NCI-H2081 (cell line): ENCODE data around the gene UFM1.
A peak's percentile ranks its signal among the peaks of the same experiment; 100 is the strongest.
"Not testable (repeated sequence)": the region's sequence is repeated elsewhere in the genome, so short reads cannot be mapped to it uniquely, and the experiment has no call there.

Source experiments
- DNase-seq, 2 experiments: peaks; one replicate each; lab custom pipeline; 2025; lab: John Stamatoyannopoulos, UW

The UFM1 gene

DNA sequence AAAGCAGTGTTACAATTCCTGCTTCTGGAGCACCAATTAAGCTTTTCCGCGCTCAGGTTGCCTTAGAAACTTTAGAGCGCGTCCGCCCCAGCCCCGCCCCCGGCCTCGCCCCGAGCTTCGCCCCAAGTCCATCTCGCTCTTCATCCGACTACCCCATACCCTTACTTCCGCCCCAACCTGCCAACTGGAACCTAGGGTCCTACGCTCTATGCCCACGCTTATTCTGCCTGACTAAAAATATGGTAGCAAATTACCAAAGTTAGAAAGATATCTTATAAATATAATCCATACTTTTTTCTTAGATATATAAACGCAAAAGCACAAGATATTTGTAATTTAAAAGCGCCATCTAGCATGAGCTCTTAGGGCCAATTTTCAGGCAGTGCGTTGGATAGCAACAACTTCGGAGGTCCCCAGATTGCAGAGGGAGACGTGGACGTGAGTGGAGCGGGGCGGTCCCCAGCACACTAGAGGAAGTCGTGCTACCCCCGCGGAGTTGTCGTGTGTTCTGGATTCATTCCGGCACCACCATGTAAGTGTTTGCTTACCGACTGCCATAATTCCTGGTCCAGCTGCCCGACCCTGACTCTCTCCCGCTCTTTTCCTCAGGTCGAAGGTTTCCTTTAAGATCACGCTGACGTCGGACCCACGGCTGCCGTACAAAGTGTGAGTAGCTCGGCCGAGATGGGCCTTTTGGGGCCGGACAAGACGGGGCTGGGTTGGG lies at the start of gene UFM1:
Gene UFM1 (plus strand): TSS at position 462 of the 724 bp plus-strand sequence. CDS start 69 bp downstream, at position 531.
- peak; percentile 86 to 87 for DNase-seq

DNA sequence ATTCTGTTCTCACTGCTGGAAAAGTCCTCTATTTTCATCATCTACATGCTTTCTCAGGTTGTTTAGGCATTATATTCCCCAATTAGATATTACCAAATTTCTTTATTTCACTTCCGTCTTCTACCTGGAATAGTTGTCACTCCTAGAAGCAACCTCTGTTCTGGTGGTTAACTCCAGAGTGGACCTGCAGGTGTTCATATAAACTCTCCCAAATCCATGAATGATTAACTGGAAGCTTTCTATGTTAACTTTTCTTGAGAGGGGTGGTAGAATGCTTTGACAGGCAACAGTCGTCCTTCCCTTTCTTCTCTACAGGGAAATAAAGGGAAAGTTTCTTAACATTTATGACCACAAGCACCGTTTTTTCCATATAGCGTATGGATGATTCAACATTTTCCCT lies 48.4 kb upstream of the UFM1 start:
- no peak for DNase-seq

DNA sequence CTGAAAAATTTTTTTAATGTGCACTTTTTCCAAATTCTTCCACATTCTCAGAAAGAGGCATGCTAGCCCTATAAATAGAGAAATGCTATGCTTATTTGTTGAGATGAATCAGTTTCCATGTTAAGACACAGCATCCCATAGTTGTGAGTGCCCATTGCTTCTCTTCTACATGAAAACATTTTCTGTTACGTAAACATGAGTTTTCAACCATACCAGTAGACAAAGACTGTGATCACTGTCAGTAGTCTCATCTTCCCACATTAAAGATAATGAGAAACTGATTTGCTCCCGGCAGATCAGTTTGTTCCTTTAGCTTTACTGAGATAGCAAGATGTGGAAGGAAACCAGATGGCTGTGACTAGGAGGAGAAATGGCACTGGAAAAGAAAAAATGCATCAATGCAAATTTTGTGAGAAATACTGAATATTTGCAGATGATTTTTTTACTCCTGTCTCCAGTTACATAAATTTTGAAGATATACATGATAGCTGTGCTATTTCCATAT lies 45.8 kb upstream of the UFM1 start:
- DNase-seq: no peak

DNA sequence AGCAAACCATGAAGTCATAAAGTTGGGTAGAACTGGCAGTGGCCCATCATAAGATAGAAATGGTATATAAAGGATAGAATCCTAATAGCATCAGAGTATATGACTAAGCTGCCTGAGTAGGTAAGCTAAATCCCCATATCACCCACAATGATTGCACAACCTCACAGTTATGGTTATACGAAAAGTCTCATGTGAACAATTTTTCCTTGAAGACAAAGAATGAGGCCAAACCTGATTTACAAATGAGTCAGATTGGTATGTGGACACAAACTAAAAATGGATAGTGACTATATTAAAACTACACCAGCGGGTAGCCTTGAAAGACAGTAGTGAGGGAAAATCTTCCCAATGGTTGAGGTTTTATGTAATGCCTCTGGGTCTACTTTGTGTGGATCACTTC lies 40.9 kb upstream of the UFM1 start:
- no peak for DNase-seq

DNA sequence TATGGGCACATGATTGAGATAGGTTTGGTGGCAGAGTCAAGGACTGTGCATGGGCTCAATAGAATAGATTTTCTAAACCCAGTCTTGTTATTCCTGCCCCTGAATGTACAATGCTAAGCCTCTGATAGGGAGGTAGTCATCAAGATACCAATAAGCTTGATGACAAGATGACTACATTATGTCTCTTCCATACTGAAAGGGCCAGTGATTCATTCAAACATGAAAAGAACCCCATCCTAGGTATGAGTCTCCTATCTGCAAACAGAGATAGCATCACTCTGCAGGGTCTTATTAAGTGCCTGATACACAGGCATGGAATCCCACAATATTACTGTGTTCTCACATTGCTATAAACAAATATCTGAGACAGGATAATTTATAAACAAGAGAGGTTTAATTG lies 40.3 kb upstream of the UFM1 start:
- no peak for DNase-seq

DNA sequence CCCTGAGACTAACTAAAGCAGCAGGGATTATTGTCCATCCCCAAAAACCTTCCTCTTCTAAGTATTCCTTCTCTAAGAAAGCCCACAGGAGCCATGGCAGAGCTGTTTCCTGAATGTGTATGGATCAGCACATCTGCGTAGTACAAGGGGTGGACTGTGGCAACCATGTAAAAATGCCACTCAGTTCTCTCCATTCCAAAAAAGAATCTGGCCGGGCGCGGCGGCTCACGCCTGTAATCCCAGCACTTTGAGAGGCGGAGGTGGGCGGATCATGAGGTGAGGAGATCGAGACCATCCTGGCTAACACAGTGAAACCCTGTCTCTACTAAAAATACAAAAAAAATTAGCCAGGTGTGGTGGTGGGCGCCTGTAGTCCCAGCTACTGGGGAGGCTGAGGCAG lies 38.5 kb upstream of the UFM1 start:
- DNase-seq: not testable (repeated sequence)

DNA sequence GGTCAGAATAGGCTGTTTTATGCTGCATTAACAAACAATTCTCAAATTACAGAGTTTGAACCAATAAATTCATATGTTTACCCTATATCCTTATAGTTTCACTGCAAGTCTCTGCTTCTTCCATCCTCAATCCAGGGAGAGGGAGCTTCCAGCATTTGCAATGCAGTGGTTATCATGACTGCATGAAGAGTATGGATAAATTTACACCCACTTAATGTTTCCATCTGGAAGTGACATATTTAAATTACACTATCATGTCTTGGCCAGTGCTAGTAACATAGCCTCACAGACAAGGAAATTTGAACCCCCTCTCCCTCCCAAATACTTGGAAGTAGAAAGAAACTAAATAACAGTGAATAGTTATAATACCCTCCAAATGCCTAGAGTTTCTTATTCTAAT lies 33.5 kb upstream of the UFM1 start:
- no peak for DNase-seq

DNA sequence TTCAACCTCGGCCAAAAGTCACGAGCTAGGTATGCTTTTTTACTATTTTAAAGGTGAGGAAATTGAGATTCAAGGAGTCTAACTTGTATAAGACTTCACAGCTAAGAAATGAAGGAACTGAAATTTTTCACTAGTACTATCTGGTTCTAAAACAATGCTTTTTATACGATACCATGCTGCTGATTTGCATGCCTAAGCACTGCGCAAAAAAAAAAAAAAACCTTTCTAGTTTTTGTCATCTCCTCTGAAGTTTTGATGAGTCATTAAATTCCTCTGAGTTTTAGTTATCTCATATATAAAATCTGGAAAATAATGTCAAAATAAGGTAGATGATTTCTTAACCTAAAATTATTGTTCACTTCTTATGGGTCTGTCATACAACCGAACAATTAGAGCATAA lies 28.0 kb upstream of the UFM1 start:
- no peak for DNase-seq

DNA sequence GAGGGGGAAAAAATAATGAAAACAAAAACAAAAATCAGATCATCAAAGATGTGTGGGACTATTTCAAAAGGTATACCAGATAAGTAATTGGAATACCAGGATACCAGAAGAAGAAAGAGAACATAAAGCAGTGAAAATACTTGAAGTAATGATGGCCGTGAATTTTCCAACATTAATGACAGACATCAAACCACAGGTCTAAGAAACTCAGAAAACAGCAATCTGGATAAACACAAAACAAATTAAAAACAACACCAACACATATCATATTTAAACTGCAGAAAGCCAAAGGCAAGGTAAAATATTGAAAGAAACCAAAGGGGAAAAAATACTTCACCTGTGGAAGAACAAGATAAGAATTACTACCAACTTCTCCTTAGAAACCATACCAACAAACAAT lies 24.2 kb upstream of the UFM1 start:
- DNase-seq: no peak

DNA sequence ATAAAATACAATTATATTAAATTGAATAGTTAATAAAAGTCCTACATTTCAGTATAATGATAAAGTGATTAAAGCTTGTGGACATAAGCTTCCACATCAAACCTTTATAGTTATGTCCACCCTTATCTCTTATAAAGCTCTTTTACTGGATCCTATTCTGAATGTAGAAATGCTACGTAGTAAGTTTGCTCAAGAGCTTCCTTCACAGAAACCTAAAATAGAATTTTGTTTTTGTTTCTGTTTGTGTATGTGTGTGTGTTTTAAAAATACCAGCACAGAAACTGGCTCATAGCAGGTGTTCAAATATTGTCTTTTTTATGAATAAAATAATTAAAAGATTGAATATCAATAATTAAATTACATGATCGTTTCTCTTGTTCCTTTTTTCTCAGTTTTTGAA lies 21.0 kb upstream of the UFM1 start:
- DNase-seq: no peak

DNA sequence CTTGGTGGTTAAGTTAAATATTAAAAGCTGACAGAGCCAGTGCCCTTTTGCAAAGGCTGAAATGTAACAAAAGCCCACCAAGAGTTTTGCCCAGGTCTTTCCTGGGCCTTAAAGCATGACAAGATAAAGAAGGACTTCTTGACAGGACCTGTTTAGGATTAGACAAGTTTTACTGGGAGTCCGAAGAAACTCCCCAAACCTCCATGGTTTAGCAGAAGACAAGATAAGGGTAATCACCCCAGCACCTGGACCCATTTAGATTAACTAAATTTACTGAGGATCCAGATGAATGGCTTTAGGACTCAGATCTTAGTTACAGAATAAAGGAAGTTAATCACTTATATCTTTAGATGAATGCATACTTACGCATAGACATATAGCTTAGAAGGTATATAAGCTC lies 14.8 kb upstream of the UFM1 start:
- DNase-seq: no peak

DNA sequence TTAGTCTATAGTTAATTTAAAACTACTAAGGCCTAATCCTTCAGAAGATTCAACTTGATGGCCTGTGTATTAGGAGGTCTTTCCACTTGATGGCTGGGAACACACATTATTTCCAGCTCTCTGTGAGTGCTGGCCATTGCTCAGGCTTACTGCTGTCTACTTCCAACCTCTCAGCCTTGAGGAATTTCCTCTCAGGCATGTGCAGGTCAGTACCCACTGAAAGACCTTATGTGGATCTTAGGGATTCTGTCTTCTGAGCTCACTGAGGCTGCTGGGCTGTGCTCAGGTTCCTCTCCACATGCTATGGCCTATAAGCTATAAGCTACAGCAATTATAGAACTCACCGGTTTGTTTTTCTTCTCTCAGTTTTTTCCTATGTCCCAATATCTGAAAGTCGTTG lies 11.6 kb upstream of the UFM1 start:
- DNase-seq: no peak

DNA sequence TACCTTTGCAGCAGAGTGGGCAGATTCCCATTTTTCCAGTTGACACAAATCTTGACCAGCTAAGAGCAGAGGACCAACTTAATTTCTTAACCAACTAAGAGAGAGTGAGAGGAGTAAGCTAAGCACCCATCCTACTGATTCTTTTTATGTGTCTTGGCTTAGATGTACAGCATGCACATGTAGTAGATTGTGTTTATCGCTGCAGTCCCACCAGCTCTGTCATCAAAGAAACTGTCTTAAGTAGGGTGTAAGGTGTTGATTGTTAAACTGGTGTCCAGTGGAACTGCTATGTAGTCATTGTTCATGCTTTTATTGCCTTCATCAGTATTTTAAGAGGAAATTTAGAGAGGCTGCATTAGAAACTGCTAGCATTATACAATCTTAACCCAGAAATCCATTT lies 9.0 kb upstream of the UFM1 start:
- DNase-seq: no peak

DNA sequence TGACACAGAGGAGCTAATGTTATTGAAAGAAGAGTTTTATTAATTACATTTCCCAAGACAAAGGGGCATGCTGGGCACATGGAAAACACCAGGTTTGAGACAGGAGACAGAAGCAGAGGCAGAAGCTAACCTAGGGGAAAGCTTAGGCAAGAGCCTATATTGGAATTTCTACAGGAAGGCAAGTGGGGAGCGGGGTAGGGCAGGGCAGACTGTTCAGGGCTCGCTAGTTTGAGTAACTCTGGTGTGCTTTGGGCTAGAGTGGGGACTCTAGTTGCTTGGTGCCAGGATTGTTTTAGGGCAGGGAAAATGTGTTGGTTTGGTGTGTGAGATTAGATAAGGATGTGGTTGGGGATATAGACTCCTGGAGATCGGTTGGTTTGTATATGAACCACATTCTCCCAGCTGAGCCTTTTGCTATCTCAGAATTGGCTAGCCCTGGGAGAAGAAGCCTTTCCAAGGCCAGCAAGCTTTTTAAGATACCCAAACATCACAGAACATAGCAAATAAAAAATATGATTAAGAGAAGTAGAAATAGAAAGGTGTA lies 8.4 kb upstream of the UFM1 start:
- no peak for DNase-seq

DNA sequence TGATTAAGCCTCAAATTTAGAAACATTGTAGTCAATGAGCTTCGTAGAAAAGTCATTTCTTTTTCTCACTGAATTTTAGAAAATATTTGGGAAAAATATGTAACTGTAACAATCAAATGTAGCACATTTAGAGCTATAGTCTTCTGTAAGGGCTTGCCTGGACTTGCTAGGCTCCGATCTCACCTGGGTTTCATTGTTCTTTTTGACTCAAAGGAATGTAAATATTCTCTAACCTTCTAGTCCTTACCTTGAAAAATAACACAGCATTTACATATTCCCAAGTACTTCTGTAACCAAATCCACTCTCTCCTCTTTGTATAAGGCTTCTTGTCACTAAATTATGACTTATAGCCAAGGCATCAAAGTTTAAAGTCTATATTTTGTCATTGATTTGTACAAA lies 2.9 kb upstream of the UFM1 start:
- peak in 1 of 2 experiments; percentile 14 for DNase-seq

DNA sequence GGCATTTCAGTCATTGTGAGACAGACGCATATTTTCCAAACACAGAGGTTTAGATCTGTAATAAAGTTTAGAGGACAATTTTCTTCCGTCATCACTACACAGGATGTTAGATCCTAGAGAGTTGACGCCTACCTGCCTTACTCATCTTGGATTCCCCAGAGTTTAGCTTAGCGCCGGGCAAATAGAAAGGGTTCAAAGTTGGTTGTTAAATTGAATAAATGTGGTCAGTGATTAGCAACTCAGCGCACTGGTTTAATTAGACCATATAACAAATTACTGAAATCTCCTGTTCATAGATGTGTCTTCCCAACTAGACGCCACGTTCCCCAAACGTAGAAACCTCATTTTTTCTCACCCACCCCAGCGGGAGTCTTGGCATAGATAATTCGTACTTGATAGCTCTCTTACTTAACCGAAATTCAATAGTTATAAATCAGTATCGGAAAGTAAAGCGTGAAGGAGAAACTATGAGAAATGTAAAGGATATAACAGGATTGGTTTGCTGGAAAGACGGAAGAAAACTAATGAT lies 726 bp upstream of the UFM1 start:
- peak in 1 of 2 experiments; percentile 29 for DNase-seq

DNA sequence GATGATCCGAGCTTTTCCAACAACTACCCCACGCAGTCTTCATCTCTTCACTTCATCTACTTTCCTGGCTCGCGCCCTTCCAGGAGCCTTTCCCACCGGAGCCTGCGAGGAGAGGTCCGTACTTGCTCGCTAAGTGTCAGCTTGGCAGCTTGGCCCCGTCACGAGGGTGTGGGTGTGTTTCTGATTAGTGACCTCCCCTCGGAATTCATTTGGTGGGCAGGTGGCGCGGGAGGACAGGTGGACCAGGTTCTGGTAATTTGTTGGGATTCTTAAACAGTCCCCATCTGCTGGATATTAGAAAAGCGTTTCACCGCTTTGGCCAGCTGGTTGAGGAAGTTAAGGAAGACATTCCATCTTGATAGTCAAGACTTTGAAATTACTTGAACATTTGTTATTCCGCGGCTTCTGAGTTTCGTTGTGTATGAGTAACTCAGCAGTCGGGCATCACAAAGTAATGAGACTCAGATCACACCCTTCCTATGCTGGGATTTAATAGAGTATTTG lies 515 bp downstream of the UFM1 start:
- peak; percentile 22 to 56 for DNase-seq

DNA sequence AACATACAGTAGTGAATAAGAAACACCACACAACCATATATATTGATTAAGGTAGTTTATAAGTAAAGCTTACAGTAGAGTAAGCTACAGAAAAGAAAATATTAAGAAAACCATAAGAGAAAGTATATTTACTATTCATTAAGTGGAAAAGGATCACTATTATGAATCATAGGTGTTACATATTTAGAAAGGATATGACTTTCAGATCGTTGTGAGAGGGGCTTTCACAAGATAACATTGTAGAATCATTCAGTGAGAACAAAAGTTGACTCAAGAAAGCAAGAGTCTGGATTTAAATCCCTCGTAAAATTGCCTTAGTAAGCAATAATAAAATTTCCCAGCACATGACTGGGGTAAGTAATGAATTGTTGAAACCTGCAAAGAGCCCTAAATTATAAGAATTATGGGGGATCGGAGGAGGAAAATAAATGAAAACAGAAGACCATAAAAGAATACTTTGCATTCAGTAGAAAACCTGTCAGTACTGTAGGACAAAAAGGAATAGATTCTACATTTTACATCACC lies 6.0 kb downstream of the UFM1 start:
- DNase-seq: no peak

DNA sequence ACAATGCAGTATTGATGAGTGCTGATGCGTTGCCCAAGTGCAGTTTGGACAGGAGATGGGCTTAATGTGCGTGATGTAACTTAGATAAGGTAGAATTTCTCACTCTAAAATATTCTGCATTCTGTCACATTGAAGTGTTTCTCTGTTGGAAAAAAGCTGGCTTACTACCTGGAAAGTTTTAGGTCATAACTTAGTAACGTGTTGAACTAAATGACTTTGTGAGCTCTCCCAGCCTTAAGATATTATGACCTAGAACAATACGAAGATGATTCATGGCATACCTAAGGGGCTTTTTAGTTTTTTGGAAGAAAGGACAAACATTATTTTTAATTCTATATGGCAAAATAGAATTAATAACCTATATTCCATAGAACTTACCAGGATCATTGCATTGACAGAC lies 9.0 kb downstream of the UFM1 start:
- no peak for DNase-seq

DNA sequence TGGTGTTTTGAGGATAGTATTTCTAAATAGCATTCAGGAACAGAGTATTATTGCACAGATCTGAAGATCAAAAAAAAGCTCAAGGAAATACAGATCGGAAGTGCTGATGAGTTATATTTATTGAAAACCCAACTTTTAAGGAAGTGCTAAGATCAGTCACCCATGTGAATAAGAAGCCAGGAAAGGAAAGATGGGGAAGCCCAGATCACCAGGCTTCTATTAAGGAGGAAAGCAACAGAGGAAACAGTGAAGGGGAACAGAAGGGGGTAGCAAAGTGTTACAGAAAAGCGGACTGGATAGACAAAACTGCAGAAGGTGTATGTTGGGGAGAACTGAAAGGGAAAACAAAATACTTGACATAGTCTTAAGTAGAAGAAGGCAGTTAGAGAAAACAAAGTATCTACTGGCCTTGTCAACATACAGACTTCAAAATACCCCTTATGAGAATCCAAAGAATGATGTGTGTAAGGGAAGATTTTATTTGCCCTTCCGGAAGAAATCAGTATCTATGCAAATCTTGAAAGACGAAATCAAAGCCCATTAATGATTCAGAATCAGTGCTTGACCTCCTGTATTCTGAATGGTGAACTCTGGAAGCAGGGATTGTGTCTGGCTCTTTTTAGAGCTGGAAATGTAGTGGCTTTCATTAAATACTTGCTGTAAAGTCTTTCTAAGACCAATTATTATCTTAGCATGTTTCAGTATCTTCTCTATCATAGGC lies 12.1 kb downstream of the UFM1 start:
- no peak for DNase-seq

DNA sequence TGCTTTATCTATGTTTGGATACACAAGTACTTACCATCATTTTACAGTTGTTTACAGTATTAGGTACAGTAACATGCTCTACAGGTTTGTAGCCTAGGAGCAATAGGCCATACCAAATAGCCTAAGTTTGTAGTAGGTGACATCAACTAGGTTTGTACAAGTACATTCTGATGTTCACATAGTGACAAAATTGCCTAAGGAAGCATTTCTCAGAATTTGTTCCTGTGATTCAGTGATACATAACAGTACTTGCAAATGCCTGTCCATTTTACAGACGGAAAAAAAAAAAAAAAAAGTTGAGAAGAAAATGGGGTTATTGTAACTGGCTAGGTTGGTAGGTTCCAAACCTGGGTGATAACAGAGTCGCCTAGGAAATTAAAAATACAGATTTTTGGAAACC lies 13.6 kb downstream of the UFM1 start:
- DNase-seq: no peak

DNA sequence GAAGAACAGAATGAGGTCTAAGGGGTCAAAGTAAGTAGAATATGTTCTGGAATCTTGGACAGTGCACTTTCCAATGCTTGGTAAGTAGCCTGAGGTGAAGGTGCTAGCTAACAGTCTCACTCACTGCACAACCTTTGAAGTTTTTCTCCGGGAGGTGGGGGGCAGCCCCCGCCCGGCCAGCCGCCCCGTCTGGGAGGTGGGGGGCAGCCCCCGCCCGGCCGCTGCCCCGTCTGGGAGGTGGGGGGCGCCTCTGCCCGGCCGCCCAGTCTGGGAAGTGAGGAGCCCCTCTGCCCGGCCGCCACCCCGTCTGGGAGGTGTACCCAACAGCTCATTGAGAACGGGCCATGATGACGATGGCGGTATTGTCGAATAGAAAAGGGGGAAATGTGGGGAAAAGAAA lies 14.1 kb downstream of the UFM1 start:
- not testable (repeated sequence) for DNase-seq

DNA sequence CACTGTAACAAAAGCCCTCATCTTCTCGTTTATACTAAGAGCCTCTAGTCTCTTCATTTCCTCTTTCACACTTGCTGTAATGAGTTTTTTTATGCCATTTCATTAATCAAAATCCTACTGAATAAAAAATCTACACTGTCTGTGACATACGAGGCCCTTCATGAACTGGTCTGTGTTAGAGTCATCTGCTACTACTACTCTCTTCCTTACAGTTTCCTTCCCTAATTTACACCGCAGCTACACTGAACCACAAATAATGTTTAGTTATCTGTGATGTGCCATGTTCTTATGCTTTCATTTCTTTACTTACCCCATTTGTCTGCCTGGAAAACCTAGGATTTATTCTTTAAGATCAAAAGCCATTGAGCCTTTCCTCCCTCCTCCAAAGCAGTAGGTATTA lies 16.0 kb downstream of the UFM1 start:
- DNase-seq: no peak
